HFFc6 (cell line): Measurements from ENCODE around the gene IMP4. TPM values are rescaled to one million over a fixed set of nuclear protein-coding genes. Genes with fewer than 3 reads are reported as not detected.

Experiments
- DNase-seq: peaks from one replicate; pipeline ENCODE4 v3.0.0-alpha.2; 2018
- H3K27ac Mint-ChIP-seq: 2 replicates; pipeline ENCODE4 v1.8.0; 2020; ENCODE audit warnings: mild to moderate bottlenecking, mixed read lengths
- H3K27me3 Mint-ChIP-seq: 2 replicates; pipeline ENCODE4 v1.8.0; 2021; ENCODE audit warnings: mild to moderate bottlenecking, moderate library complexity, mixed read lengths; ENCODE audit not compliant: insufficient read depth
- H3K36me3 Mint-ChIP-seq: 2 replicates; pipeline ENCODE4 v1.8.0; 2021; ENCODE audit warnings: low read depth, mixed read lengths
- H3K4me1 Mint-ChIP-seq: 2 replicates; pipeline ENCODE4 v1.8.0; 2020; ENCODE audit warnings: low read depth, mixed read lengths
- H3K4me3 Mint-ChIP-seq: 2 replicates; pipeline ENCODE4 v1.8.0; 2020; ENCODE audit warnings: mild to moderate bottlenecking, moderate library complexity, mixed read lengths
- H3K9me3 Mint-ChIP-seq: 2 replicates; pipeline ENCODE4 v1.8.0; 2020; ENCODE audit warnings: mild to moderate bottlenecking, mixed read lengths
- long read RNA-seq: library from polyadenylated mRNA; unstranded; transcript quantifications from one replicate; pipeline ENCODE4 v2.0.0, GENCODE V29; 2019
- total RNA-seq, 6 experiments: library from RNA; stranded (reverse); fragmentation: NEBNext Ultra II Directional; extraction: Animal tissue kit (Norgen Biotek cat#: 25700); gene quantifications; 2 replicates in 1 of 6; 3 replicates in 5 of 6; pipeline ENCODE4 v1.2.3, GENCODE V29; 2021
- TF ChIP-seq, protein P1 (sequence below): fragments of 200-600 bp; sonication (generic); IDR thresholded peaks from 2 replicates; pipeline ENCODE4 v1.5.0; 2021; ENCODE audit warnings: antibody characterized with exemption, mild to moderate bottlenecking

IMP4 gene, protein sequence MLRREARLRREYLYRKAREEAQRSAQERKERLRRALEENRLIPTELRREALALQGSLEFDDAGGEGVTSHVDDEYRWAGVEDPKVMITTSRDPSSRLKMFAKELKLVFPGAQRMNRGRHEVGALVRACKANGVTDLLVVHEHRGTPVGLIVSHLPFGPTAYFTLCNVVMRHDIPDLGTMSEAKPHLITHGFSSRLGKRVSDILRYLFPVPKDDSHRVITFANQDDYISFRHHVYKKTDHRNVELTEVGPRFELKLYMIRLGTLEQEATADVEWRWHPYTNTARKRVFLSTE
- total RNA-seq: 100 to 1,000 TPM in 1 of 6 experiments, 10 to 100 TPM in 5; 79.9 to 103 (median 90.4) TPM
- long read RNA-seq, transcript IMP4-202 (9 exons, 822 nt): minor isoform, 19 of 129 reads
- long read RNA-seq, transcript IMP4-208 (8 exons, 2,379 nt): minor isoform, 20 of 129 reads
- long read RNA-seq, transcript IMP4-201 (9 exons, 1,740 nt): major isoform, 73 of 129 reads
- long read RNA-seq, partial matches to known transcripts: 4 of 129 reads
- long read RNA-seq, other reads (novel, unspliced or antisense): 10 of 129 reads

DNA sequence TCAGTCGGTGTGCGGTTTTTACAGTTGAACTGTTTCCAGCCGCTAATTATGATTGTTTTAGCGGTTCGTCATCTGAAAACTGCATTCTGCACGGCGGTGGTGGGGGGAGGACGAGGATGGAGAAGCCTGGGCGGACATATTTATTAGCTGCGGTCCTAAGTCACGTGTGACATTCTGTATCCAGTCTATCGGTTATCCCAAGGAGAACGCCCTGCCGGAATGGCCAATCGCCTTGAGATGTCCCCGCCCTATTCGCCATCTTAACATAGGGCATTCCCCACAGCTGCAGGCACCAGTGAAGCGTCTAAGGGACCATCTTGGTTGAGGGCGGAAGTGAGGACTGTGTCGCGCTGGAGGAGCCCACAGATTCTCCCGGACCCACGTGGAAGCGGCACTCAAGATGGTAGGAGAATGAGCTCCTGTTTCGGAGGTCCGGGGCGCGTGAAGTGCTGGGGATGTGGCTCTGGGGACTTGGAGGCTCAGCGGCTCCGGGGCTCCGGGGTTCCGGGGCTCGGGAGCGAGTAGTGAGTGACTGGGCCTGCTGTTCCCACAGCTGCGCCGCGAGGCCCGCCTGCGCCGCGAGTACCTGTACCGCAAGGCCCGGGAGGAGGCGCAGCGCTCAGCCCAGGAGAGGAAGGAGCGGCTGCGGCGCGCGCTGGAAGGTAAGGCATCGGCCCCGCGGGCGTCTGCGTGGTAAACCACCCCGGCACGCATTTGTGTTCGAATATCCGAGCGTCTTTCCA, at the start of gene IMP4:
Gene IMP4 (plus strand): TSS at position 365 of the 743 bp plus-strand sequence. CDS start 36 bp downstream, at position 401.
- Mint-ChIP-seq H3K4me3 (peak within 1 kb of the TSS; percentile 99), H3K36me3 (peaks cover 38% of the 10 kb centered on the region), H3K4me1 (peaks cover 21% of the 10 kb centered on the region), H3K27ac (peak within 1 kb of the TSS; percentile 94), H3K27me3 (peaks cover 8% of the 10 kb centered on the region; the same call in 1 of the 2 replicates), H3K9me3 (no peaks in the 10 kb centered on the region)
- TF ChIP-seq, protein P1, sequence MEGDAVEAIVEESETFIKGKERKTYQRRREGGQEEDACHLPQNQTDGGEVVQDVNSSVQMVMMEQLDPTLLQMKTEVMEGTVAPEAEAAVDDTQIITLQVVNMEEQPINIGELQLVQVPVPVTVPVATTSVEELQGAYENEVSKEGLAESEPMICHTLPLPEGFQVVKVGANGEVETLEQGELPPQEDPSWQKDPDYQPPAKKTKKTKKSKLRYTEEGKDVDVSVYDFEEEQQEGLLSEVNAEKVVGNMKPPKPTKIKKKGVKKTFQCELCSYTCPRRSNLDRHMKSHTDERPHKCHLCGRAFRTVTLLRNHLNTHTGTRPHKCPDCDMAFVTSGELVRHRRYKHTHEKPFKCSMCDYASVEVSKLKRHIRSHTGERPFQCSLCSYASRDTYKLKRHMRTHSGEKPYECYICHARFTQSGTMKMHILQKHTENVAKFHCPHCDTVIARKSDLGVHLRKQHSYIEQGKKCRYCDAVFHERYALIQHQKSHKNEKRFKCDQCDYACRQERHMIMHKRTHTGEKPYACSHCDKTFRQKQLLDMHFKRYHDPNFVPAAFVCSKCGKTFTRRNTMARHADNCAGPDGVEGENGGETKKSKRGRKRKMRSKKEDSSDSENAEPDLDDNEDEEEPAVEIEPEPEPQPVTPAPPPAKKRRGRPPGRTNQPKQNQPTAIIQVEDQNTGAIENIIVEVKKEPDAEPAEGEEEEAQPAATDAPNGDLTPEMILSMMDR: peak; percentile 67
- DNase-seq: peak; percentile 100

DNA sequence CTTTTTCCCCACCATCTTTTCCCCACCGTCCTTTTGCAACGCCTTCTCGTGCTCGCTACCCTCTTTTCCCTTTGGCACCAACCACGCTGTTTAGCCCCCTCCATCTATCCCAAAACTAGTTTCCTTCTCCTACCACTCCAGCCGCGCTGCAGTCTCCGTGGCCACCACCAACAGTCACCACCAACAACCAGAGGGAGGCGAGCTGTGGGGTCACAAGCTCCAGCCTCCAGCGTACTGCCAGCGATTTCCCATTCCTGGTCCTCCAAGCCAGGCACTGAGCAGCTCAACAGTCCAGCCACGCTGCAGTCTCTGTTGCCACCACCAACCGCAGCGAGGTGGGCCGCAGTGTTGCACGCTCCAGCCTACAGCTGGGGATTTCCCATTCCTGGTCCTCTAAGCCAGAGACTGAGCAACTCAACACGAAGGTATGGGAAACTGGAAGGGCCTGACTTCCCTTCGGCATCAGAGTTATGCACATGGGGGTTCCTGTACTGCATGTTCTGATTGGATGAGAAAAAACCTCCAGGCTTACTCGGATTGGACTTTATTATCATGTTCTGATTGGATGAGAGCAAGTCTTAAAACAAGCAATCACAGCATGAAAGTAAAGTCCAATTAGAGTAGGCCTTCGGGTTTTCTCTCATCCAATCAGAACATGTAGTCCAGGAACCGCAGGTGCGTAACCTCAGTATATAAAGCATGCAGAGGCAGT, 42.3 kb upstream of the IMP4 start:
- no peaks in the 10 kb centered on the region for H3K4me1 Mint-ChIP-seq
- no peaks in the 10 kb centered on the region for H3K9me3 Mint-ChIP-seq
- H3K36me3 Mint-ChIP-seq: no peaks in the 10 kb centered on the region
- no peak for DNase-seq
- H3K27ac Mint-ChIP-seq: no peak overlapping the region
- H3K27me3 Mint-ChIP-seq: peaks cover 3% of the 10 kb centered on the region
- TF ChIP-seq, protein P1: no peak
- no peak overlapping the region for H3K4me3 Mint-ChIP-seq

DNA sequence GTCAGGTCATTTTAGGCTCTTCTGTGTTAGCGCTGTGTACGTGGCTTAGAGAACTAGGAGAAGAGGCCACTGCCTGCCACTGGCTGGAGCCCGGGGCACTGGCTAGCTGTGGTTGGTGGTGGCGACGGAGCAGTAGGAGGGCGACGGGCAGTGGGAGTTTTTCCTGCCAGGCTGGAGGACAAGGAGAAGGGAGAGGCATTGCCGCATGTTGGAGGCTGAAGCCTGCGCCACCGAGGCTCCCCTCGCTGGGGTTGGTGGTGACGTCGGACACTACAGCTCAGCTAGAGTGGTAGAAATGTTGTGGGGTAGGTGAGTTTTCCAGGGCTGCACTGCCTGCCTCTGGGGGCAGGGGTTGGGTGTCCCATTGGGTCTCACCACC, 41.7 kb upstream of the IMP4 start:
- Mint-ChIP-seq H3K9me3 (no peaks in the 10 kb centered on the region), H3K4me1 (no peaks in the 10 kb centered on the region), H3K27ac (no peak overlapping the region), H3K27me3 (peaks cover 3% of the 10 kb centered on the region), H3K36me3 (no peaks in the 10 kb centered on the region), H3K4me3 (no peak overlapping the region)
- no peak for DNase-seq
- TF ChIP-seq, protein P1: no peak

DNA sequence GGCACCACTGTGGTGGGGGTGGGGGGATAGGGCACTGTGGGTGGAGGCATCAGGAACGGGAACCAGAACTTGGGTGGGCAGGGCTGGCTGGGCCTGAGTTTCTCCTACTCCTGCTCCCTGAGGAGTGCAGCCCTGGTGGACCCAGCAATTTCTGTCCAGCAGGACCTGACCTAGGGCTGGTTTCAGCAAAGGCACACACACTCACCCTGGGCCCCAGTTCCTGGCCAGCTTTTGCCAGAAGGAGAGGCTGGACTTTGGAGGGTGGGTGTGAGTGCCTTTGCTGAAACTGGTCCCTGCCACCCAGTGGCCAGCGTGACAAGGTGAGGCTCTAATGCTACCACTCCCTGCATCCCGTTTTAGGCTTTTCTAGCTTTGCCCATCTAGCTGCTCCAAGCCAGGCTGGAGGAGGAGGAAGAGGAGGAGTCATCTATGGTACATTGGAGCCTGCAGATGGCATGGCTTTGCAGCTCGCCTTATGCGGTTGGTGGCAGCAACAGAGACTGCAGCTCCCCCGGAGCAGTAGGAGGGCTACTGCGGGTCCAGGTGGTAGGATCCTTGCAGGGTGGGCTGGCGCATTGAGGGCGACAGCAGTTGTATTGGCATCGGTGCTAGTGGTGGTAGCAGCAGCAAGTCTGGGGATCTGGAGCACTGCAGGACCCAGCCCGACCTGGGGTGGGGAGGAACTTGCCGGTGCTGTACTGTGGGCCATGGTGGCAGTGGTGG, 40.4 kb upstream of the IMP4 start:
- Mint-ChIP-seq H3K4me3 (no peak overlapping the region), H3K4me1 (no peaks in the 10 kb centered on the region), H3K9me3 (no peaks in the 10 kb centered on the region), H3K27me3 (peaks cover 5% of the 10 kb centered on the region), H3K36me3 (no peaks in the 10 kb centered on the region), H3K27ac (no peak overlapping the region)
- no peak for DNase-seq
- TF ChIP-seq, protein P1: no peak

DNA sequence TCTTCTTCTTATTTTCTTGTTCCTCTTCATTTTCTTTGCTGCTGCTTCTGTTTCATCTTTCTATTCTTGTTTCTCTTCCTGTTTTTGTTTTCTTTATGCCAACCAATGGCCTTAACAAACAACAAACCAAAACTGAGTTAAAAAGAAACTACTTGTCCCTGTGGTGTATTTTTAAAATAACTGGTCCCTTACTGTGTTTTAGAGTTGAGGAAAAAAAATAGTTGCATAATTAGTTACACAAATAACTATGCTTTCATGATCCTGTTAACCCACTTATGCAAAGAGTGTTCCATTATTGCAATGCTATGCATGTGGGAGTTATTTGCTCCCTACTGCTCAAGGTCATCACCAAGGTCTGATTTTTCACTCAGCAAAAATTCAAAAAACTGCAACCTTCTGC, 39.5 kb upstream of the IMP4 start:
- no peak for DNase-seq
- Mint-ChIP-seq H3K4me3 (no peak overlapping the region), H3K36me3 (no peaks in the 10 kb centered on the region), H3K27ac (no peak overlapping the region), H3K4me1 (no peaks in the 10 kb centered on the region), H3K9me3 (no peaks in the 10 kb centered on the region), H3K27me3 (peaks cover 5% of the 10 kb centered on the region)
- TF ChIP-seq, protein P1: no peak
